Type B pancreatic cell (in vitro differentiated cells): ENCODE data around the gene MOB2. TPM values are rescaled to one million over a fixed set of nuclear protein-coding genes. Genes with fewer than 3 reads are reported as not detected.

Experiments
- DNase-seq: peaks from one replicate; pipeline ENCODE4 v3.0.0; 2021; ENCODE audit warnings: mixed read lengths; ENCODE audit not compliant: unreplicated experiment; ENCODE audit errors: extremely low spot score
- H3K27ac Mint-ChIP-seq: 2 replicates; pipeline ENCODE4 v1.8.0; 2021; ENCODE audit warnings: mild to moderate bottlenecking, mixed read lengths
- H3K27me3 Mint-ChIP-seq: 2 replicates; pipeline ENCODE4 v1.8.0; 2021; ENCODE audit warnings: mixed read lengths
- H3K36me3 Mint-ChIP-seq: 2 replicates; pipeline ENCODE4 v1.8.0; 2021; ENCODE audit warnings: mixed read lengths
- H3K4me1 Mint-ChIP-seq: one replicate; pipeline ENCODE4 v1.8.0; 2021; ENCODE audit warnings: mixed read lengths; ENCODE audit not compliant: unreplicated experiment
- H3K4me3 Mint-ChIP-seq: 2 replicates; pipeline ENCODE4 v1.8.0; 2021; ENCODE audit warnings: mild to moderate bottlenecking, mixed read lengths
- H3K9me3 Mint-ChIP-seq: 2 replicates; pipeline ENCODE4 v1.8.0; 2021; ENCODE audit warnings: mixed read lengths
- CTCF ChIP-seq: fragments of 200-600 bp; sonication (generic); conservative IDR thresholded peaks from 2 replicates; pipeline ENCODE4 v1.5.0; 2021; ENCODE audit warnings: antibody characterized with exemption, mild to moderate bottlenecking
- total RNA-seq: library from RNA; stranded (reverse); gene quantifications from 2 replicates; pipeline ENCODE4 v1.2.1, GENCODE V29; 2021; ENCODE audit warnings: low replicate concordance

Gene MOB2
- total RNA-seq, 1 donor from 2014 or later = 39.6 TPM

GRCh38 chr11:1499899-1500298, 13.3 kb upstream of the MOB2 start:
- H3K9me3 Mint-ChIP-seq = peaks cover 9% of the 10 kb centered on the region
- H3K27ac Mint-ChIP-seq = no peak overlapping the region
- DNase-seq = no peak
- peaks cover 25% of the 10 kb centered on the region for H3K4me1 Mint-ChIP-seq
- no peaks in the 10 kb centered on the region for H3K27me3 Mint-ChIP-seq
- peaks cover 8% of the 10 kb centered on the region for H3K36me3 Mint-ChIP-seq
- H3K4me3 Mint-ChIP-seq = no peak overlapping the region
- TF ChIP-seq CTCF = no peak

- DNase-seq = no peak
- H3K4me1 Mint-ChIP-seq = peaks cover 25% of the 10 kb centered on the region
- H3K36me3 Mint-ChIP-seq = peaks cover 8% of the 10 kb centered on the region
- no peak for TF ChIP-seq CTCF
- no peak overlapping the region for H3K27ac Mint-ChIP-seq
- peaks cover 9% of the 10 kb centered on the region for H3K9me3 Mint-ChIP-seq
- H3K27me3 Mint-ChIP-seq = no peaks in the 10 kb centered on the region
- H3K4me3 Mint-ChIP-seq = no peak overlapping the region
These were observed 12.8 kb upstream of the MOB2 start for GRCh38 chr11:1499261-1499890.

GRCh38 chr11:1498262-1498661, 11.7 kb upstream of the MOB2 start:
- Mint-ChIP-seq H3K36me3 (peaks cover 12% of the 10 kb centered on the region), H3K4me3 (no peak overlapping the region), H3K4me1 (peaks cover 18% of the 10 kb centered on the region), H3K27ac (no peak overlapping the region), H3K27me3 (no peaks in the 10 kb centered on the region), H3K9me3 (peaks cover 9% of the 10 kb centered on the region)
- no peak for DNase-seq
- TF ChIP-seq CTCF = no peak

GRCh38 chr11:1497600-1497999, 11.0 kb upstream of the MOB2 start:
- no peak for TF ChIP-seq CTCF
- H3K27ac Mint-ChIP-seq = peak overlapping the region; percentile 88
- peaks cover 12% of the 10 kb centered on the region for H3K36me3 Mint-ChIP-seq
- H3K4me3 Mint-ChIP-seq = peak overlapping the region; percentile 59
- no peak for DNase-seq
- H3K9me3 Mint-ChIP-seq = peaks cover 9% of the 10 kb centered on the region
- H3K4me1 Mint-ChIP-seq = peaks cover 12% of the 10 kb centered on the region
- H3K27me3 Mint-ChIP-seq = no peaks in the 10 kb centered on the region

- peaks cover 9% of the 10 kb centered on the region for H3K9me3 Mint-ChIP-seq
- H3K4me1 Mint-ChIP-seq = peaks cover 12% of the 10 kb centered on the region
- H3K4me3 Mint-ChIP-seq = peak overlapping the region; percentile 59
- no peaks in the 10 kb centered on the region for H3K27me3 Mint-ChIP-seq
- DNase-seq = no peak
- TF ChIP-seq CTCF = no peak
- peak overlapping the region; percentile 88 for H3K27ac Mint-ChIP-seq
- peaks cover 12% of the 10 kb centered on the region for H3K36me3 Mint-ChIP-seq
These were observed 10.1 kb upstream of the MOB2 start for GRCh38 chr11:1496761-1497095.
